ENCODE data around the gene DHX16. TPM values are rescaled to one million over a fixed set of nuclear protein-coding genes. Genes with fewer than 3 reads are reported as not detected.
A peak's percentile ranks its signal among the peaks of the same experiment; 100 is the strongest.

Gene DHX16
- total and polyA plus RNA-seq, 9 of the 15 experiments (the other 6 are each of a cell fraction or from before 2014, with no cell fraction given) = 14.6 to 66.1 (median 47.5) TPM

GRCh38 chr6:30614044-30614842 lies 58.6 kb downstream of the DHX16 start (continued):
- no peak for TF ChIP-seq ZNF444 (CRISPR knock-in tag; IDR thresholded peaks at IDR 0.05)
- no peak for TF ChIP-seq CREB1 (IDR thresholded peaks at IDR 0.05)
- TF ChIP-seq CREB1 (CRISPR knock-in tag; IDR thresholded peaks at IDR 0.05) = no peak
- TF ChIP-seq, protein P1, sequence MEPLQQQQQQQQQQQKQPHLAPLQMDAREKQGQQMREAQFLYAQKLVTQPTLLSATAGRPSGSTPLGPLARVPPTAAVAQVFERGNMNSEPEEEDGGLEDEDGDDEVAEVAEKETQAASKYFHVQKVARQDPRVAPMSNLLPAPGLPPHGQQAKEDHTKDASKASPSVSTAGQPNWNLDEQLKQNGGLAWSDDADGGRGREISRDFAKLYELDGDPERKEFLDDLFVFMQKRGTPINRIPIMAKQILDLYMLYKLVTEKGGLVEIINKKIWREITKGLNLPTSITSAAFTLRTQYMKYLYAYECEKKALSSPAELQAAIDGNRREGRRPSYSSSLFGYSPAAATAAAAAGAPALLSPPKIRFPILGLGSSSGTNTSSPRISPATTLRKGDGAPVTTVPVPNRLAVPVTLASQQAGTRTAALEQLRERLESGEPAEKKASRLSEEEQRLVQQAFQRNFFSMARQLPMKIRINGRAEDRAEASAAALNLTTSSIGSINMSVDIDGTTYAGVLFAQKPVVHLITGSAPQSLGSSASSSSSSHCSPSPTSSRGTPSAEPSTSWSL (CRISPR knock-in tag; IDR thresholded peaks at IDR 0.05; ENCODE audit: borderline replicate concordance) = no peak
- TF ChIP-seq MTA1 (IDR thresholded peaks at IDR 0.05; ENCODE audit: borderline replicate concordance) = no peak
- TF ChIP-seq EP400 (IDR thresholded peaks at IDR 0.05) = no peak
- no peak for TF ChIP-seq SAFB2 (IDR thresholded peaks at IDR 0.05; ENCODE audit: borderline replicate concordance, low read depth, low read length, severe bottlenecking)
- no peak for TF ChIP-seq ZNF57 (CRISPR knock-in tag; IDR thresholded peaks at IDR 0.05)
- 0 out of 2 replicates have a peak, but pooled peaks have one; percentile 26 for TF ChIP-seq CTBP1 (IDR thresholded peaks at IDR 0.05; ENCODE audit: borderline replicate concordance)
- TF ChIP-seq, protein P2, sequence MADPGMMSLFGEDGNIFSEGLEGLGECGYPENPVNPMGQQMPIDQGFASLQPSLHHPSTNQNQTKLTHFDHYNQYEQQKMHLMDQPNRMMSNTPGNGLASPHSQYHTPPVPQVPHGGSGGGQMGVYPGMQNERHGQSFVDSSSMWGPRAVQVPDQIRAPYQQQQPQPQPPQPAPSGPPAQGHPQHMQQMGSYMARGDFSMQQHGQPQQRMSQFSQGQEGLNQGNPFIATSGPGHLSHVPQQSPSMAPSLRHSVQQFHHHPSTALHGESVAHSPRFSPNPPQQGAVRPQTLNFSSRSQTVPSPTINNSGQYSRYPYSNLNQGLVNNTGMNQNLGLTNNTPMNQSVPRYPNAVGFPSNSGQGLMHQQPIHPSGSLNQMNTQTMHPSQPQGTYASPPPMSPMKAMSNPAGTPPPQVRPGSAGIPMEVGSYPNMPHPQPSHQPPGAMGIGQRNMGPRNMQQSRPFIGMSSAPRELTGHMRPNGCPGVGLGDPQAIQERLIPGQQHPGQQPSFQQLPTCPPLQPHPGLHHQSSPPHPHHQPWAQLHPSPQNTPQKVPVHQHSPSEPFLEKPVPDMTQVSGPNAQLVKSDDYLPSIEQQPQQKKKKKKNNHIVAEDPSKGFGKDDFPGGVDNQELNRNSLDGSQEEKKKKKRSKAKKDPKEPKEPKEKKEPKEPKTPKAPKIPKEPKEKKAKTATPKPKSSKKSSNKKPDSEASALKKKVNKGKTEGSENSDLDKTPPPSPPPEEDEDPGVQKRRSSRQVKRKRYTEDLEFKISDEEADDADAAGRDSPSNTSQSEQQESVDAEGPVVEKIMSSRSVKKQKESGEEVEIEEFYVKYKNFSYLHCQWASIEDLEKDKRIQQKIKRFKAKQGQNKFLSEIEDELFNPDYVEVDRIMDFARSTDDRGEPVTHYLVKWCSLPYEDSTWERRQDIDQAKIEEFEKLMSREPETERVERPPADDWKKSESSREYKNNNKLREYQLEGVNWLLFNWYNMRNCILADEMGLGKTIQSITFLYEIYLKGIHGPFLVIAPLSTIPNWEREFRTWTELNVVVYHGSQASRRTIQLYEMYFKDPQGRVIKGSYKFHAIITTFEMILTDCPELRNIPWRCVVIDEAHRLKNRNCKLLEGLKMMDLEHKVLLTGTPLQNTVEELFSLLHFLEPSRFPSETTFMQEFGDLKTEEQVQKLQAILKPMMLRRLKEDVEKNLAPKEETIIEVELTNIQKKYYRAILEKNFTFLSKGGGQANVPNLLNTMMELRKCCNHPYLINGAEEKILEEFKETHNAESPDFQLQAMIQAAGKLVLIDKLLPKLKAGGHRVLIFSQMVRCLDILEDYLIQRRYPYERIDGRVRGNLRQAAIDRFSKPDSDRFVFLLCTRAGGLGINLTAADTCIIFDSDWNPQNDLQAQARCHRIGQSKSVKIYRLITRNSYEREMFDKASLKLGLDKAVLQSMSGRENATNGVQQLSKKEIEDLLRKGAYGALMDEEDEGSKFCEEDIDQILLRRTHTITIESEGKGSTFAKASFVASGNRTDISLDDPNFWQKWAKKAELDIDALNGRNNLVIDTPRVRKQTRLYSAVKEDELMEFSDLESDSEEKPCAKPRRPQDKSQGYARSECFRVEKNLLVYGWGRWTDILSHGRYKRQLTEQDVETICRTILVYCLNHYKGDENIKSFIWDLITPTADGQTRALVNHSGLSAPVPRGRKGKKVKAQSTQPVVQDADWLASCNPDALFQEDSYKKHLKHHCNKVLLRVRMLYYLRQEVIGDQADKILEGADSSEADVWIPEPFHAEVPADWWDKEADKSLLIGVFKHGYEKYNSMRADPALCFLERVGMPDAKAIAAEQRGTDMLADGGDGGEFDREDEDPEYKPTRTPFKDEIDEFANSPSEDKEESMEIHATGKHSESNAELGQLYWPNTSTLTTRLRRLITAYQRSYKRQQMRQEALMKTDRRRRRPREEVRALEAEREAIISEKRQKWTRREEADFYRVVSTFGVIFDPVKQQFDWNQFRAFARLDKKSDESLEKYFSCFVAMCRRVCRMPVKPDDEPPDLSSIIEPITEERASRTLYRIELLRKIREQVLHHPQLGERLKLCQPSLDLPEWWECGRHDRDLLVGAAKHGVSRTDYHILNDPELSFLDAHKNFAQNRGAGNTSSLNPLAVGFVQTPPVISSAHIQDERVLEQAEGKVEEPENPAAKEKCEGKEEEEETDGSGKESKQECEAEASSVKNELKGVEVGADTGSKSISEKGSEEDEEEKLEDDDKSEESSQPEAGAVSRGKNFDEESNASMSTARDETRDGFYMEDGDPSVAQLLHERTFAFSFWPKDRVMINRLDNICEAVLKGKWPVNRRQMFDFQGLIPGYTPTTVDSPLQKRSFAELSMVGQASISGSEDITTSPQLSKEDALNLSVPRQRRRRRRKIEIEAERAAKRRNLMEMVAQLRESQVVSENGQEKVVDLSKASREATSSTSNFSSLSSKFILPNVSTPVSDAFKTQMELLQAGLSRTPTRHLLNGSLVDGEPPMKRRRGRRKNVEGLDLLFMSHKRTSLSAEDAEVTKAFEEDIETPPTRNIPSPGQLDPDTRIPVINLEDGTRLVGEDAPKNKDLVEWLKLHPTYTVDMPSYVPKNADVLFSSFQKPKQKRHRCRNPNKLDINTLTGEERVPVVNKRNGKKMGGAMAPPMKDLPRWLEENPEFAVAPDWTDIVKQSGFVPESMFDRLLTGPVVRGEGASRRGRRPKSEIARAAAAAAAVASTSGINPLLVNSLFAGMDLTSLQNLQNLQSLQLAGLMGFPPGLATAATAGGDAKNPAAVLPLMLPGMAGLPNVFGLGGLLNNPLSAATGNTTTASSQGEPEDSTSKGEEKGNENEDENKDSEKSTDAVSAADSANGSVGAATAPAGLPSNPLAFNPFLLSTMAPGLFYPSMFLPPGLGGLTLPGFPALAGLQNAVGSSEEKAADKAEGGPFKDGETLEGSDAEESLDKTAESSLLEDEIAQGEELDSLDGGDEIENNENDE (IDR thresholded peaks at IDR 0.05; ENCODE audit: low read depth, low read length) = no peak
- TF ChIP-seq KLF6 (CRISPR knock-in tag; IDR thresholded peaks at IDR 0.05; ENCODE audit: borderline replicate concordance) = no peak
- no peak for TF ChIP-seq SMAD2 (IDR thresholded peaks at IDR 0.05; ENCODE audit: low read depth, low read length)
- TF ChIP-seq ZNF347 (CRISPR knock-in tag; IDR thresholded peaks at IDR 0.05; ENCODE audit: low read depth) = no peak
- TF ChIP-seq, protein P3, sequence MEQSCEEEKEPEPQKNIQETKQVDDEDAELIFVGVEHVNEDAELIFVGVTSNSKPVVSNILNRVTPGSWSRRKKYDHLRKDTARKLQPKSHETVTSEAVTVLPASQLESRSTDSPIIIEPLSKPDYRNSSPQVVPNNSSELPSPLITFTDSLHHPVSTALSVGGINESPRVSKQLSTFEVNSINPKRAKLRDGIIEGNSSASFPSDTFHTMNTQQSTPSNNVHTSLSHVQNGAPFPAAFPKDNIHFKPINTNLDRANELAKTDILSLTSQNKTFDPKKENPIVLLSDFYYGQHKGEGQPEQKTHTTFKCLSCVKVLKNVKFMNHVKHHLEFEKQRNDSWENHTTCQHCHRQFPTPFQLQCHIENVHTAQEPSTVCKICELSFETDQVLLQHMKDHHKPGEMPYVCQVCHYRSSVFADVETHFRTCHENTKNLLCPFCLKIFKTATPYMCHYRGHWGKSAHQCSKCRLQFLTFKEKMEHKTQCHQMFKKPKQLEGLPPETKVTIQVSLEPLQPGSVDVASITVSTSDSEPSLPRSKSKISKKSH (CRISPR knock-in tag; IDR thresholded peaks at IDR 0.05) = no peak

All from K562 (cell line).